GM18505 (cell line): Measurements from ENCODE around the gene GBP2.

ENCODE experiments used
- ATAC-seq: cut with Tn5 transposase; IDR thresholded peaks from one replicate; pipeline ENCODE4 v1.9.1; 2021; ENCODE audit not compliant: unreplicated experiment
- POLR2A ChIP-seq: IDR thresholded peaks from 4 replicates; pipeline ENCODE4 v1.6.1; 2011; ENCODE audit warnings: borderline replicate concordance; ENCODE audit not compliant: insufficient read depth, insufficient read length; ENCODE audit errors: extremely low read depth

Gene GBP2, protein sequence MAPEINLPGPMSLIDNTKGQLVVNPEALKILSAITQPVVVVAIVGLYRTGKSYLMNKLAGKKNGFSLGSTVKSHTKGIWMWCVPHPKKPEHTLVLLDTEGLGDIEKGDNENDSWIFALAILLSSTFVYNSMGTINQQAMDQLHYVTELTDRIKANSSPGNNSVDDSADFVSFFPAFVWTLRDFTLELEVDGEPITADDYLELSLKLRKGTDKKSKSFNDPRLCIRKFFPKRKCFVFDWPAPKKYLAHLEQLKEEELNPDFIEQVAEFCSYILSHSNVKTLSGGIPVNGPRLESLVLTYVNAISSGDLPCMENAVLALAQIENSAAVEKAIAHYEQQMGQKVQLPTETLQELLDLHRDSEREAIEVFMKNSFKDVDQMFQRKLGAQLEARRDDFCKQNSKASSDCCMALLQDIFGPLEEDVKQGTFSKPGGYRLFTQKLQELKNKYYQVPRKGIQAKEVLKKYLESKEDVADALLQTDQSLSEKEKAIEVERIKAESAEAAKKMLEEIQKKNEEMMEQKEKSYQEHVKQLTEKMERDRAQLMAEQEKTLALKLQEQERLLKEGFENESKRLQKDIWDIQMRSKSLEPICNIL

DNA sequence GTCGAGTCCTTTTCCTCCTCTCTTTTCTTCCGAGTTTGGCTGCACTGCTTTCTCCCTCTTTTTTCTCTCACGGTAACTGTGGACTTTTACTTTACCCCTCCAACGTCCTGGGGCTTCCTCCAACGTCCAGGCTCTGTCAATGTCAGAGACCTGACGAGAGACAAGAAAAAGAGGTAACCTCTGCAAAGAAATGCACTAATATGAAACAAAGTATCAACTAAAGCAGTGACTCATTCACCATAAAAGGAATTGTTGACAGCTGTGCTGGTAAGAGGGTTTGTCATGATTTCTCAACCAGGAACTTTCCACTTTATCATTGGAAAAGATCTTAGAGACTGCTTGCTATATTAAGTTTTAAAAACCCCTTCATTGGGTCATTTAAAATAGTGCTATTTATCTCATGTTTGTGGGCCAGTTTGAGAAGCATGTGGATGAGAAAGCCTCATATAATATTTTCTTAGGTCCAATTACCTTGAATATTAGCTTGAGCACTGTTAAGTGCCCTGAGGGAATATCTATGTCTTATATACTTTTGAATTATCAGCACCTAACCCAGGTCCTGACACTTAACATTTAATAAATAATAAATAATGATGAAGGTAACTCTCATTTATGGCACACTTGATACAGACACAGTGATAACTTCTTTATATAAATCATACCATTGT is at the start of gene GBP2:
TSS of gene GBP2 (minus strand) at position 202 of the 668 bp plus-strand sequence. CDS start 4,148 bp downstream, outside the sequence.
- no peak for TF ChIP-seq POLR2A
- ATAC-seq = no peak

GRCh38 chr1:89174491-89174890 is 48.6 kb upstream of the GBP2 start:
- TF ChIP-seq POLR2A = no peak
- ATAC-seq = no peak

DNA sequence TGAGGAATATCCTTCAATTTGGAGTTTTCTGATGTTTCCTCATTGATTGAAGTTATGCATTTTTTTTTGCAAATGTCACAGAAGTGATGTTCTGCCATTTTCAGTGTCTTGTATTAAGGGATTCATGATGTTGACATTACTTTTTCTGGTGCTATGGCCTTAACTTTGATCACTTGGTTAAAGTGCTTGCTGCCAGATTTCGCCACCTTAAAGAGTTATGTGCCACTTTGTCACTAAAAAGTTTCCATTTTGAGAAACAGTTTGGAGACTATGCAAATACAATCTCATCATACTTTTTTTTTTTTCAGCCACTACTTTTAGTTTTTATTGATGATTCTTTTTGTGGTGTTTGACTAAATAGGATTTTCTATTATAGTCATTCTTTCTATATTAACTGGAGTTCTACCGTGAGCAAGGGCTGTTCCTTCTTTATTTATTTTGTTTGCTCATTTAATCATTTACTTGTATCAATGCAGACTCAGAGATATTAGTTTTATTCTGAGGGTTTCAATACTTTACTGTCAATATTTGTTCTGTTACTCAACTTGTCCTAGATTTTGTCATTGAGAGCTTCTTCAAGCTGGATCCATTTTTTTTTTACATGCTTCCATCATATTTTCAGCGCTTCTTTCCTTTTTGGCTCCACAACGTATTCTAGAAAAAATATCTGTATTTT is 46.7 kb upstream of the GBP2 start:
- no peak for ATAC-seq
- no peak for TF ChIP-seq POLR2A

- ATAC-seq = no peak
- TF ChIP-seq POLR2A = no peak
Observed at GRCh38 chr1:89171067-89171438, 45.1 kb upstream of the GBP2 start.

GRCh38 chr1:89170170-89171066 is 44.5 kb upstream of the GBP2 start:
- no peak for ATAC-seq
- TF ChIP-seq POLR2A = no peak

DNA sequence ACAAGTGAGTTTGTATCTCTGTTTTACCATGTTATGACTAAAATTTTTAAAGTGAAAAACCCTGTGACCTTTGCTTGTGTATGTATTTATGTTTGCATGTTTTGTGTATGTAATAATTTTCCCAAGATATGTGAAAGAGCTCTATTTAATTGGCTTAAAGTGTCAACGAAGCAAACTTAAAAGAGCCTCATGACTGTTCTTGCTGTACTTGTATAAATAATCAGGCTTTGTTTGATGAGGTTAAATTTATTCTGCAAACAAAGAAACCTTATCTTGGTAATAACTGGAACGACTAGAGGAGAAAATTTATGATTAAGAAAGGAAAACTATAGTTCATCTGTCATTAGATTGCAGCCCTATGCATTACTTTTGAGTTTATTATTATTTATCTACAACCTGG is 43.3 kb upstream of the GBP2 start:
- no peak for TF ChIP-seq POLR2A
- ATAC-seq = no peak

GRCh38 chr1:89167590-89168230 is 41.8 kb upstream of the GBP2 start:
- no peak for ATAC-seq

DNA sequence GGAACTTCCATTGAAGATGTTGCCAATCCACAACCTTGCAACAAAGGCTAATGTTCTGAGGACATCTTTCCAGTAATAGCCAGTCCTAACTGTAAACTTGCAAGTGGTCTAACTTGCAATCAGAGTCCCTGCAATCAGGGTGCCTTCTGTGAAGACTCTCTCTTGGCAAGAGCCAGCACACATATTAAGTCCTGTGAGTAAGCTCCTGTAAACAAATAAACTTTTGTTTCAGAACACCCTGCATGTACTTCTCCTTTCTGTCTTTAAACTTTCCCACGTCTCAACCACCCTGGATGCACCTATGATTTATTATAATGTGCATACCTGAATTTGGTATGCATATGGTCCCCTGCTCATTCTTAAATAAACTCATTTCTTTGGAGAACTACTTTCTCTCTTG is 40.8 kb upstream of the GBP2 start:
- no peak for TF ChIP-seq POLR2A
- ATAC-seq = no peak

More at GRCh38 chr1:89167590-89168230, 41.8 kb upstream of the GBP2 start:
- no peak for TF ChIP-seq POLR2A

- no peak for TF ChIP-seq POLR2A
- no peak for ATAC-seq
Observed at GRCh38 chr1:89165811-89166210, 39.9 kb upstream of the GBP2 start.

GRCh38 chr1:89151047-89151446 is 25.1 kb upstream of the GBP2 start:
- ATAC-seq = no peak
- TF ChIP-seq POLR2A = no peak

- ATAC-seq = no peak
- no peak for TF ChIP-seq POLR2A
Observed at GRCh38 chr1:89149976-89150375, 24.1 kb upstream of the GBP2 start.

GRCh38 chr1:89149229-89149628 is 23.3 kb upstream of the GBP2 start:
- ATAC-seq = no peak
- no peak for TF ChIP-seq POLR2A
